Colonic mucosa (tissue), 4 donors: Measurements from ENCODE around the gene ACTR1A. TPM values are rescaled to one million over a fixed set of nuclear protein-coding genes. Genes with fewer than 3 reads are reported as not detected.

Experiments
- DNase-seq: peaks from one replicate; pipeline ENCODE4 v3.0.0-alpha.2; 2020
- H3K27ac ChIP-seq: fragments of 200-600 bp; one replicate; pipeline ENCODE4 v1.8.0; 2021
- H3K27me3 ChIP-seq: fragments of 200-600 bp; one replicate; pipeline ENCODE4 v1.8.0; 2021
- H3K36me3 ChIP-seq: fragments of 200-600 bp; one replicate; pipeline ENCODE4 v1.8.0; 2021
- H3K4me1 ChIP-seq: fragments of 200-600 bp; one replicate; pipeline ENCODE4 v1.8.0; 2021; ENCODE audit warnings: mild to moderate bottlenecking
- H3K4me3 ChIP-seq: fragments of 200-600 bp; one replicate; pipeline ENCODE4 v1.8.0; 2021
- H3K9ac ChIP-seq, 2 donors: one replicate each; pipeline ENCODE4 v1.7.0; 2013; ENCODE audit warnings: control low read depth in 2 of 2, low read depth in 2 of 2, low read length in 2 of 2
- H3K9me3 ChIP-seq: fragments of 200-600 bp; one replicate; pipeline ENCODE4 v1.8.0; 2021
- CTCF ChIP-seq: fragments of 200-600 bp; IDR thresholded peaks from one replicate; pipeline ENCODE4 v1.8.0; 2022; ENCODE audit warnings: antibody characterized with exemption, mild to moderate bottlenecking
- intact Hi-C: fragments of 100-400 bp; cut with DNase I; formaldehyde crosslinking; loops from one replicate; pipeline ENCODE4 v1.14.1; 2022
- total RNA-seq, 2 donors: library from RNA; stranded (reverse); fragmentation: NEBNext Ultra II Directional in 1 of 2; extraction: Animal tissue kit (Norgen Biotek cat#: 25700) in 1 of 2; gene quantifications; one replicate each; pipeline ENCODE4 v1.2.1, GENCODE V29; 2021
- donor health status: healthy.
- donor health status: DM: no; HTN: no; CAD: no.
- donor health status: DM: no; HTN: no; CAD: no.

ACTR1A gene
- total RNA-seq = 10 to 100 TPM; 76.4 to 88.8 TPM

GRCh38 chr10:102502337-102503151 is at the start of gene ACTR1A:
Gene ACTR1A (minus strand): TSS chr10:102502712. CDS start chr10:102502647, 65 bp downstream.
- Histone ChIP-seq H3K9me3 (no peaks in the 10 kb centered on the region), H3K27ac (peak within 1 kb of the TSS; percentile 74), H3K27me3 (no peaks in the 10 kb centered on the region), H3K4me1 (peaks cover 17% of the 10 kb centered on the region), H3K9ac (peak within 1 kb of the TSS; percentile 88 to 95), H3K4me3 (peak within 1 kb of the TSS; percentile 56), H3K36me3 (no peaks in the 10 kb centered on the region)
- peak; percentile 97 for DNase-seq
- intact Hi-C loops = loop anchor here (10.0 kb wide), 1 partner anchor 202 kb away; no protein-coding TSS in a partner anchor
- no peak for TF ChIP-seq CTCF

- H3K27ac ChIP-seq = no peak overlapping the region
- H3K9ac ChIP-seq = no peak overlapping the region
- TF ChIP-seq CTCF = no peak
- H3K4me1 ChIP-seq = no peaks in the 10 kb centered on the region
- no peak for DNase-seq
- intact Hi-C loops = no loop called here
- H3K9me3 ChIP-seq = no peaks in the 10 kb centered on the region
- no peaks in the 10 kb centered on the region for H3K36me3 ChIP-seq
- no peak overlapping the region for H3K4me3 ChIP-seq
- no peaks in the 10 kb centered on the region for H3K27me3 ChIP-seq
These were observed 48.2 kb upstream of the ACTR1A start for GRCh38 chr10:102550636-102551210.

- Histone ChIP-seq H3K9ac (no peak overlapping the region), H3K4me3 (no peak overlapping the region), H3K9me3 (no peaks in the 10 kb centered on the region), H3K27me3 (no peaks in the 10 kb centered on the region), H3K4me1 (no peaks in the 10 kb centered on the region), H3K27ac (no peak overlapping the region), H3K36me3 (no peaks in the 10 kb centered on the region)
- intact Hi-C loops = no loop called here
- TF ChIP-seq CTCF = no peak
- no peak for DNase-seq
These were observed 47.0 kb upstream of the ACTR1A start for GRCh38 chr10:102549549-102549948.

GRCh38 chr10:102546606-102547320 is 44.3 kb upstream of the ACTR1A start:
- Histone ChIP-seq H3K9me3 (no peaks in the 10 kb centered on the region), H3K27ac (no peak overlapping the region), H3K4me3 (no peak overlapping the region), H3K27me3 (no peaks in the 10 kb centered on the region), H3K4me1 (no peaks in the 10 kb centered on the region), H3K9ac (no peak overlapping the region), H3K36me3 (no peaks in the 10 kb centered on the region)
- intact Hi-C loops = no loop called here
- no peak for DNase-seq
- no peak for TF ChIP-seq CTCF

- Histone ChIP-seq H3K27me3 (no peaks in the 10 kb centered on the region), H3K9ac (no peak overlapping the region), H3K36me3 (no peaks in the 10 kb centered on the region), H3K4me1 (no peaks in the 10 kb centered on the region), H3K4me3 (no peak overlapping the region), H3K27ac (no peak overlapping the region), H3K9me3 (no peaks in the 10 kb centered on the region)
- TF ChIP-seq CTCF = no peak
- DNase-seq = no peak
- intact Hi-C loops = no loop called here
These were observed 43.5 kb upstream of the ACTR1A start for GRCh38 chr10:102545997-102546396.
